K562 (cell line): ENCODE data around the gene AHI1. TPM values are rescaled to one million over a fixed set of nuclear protein-coding genes. Genes with fewer than 3 reads are reported as not detected.
A peak's percentile ranks its signal among the peaks of the same experiment; 100 is the strongest.

Experiments
- ASH1L ChIP-seq: fragments of 450-650 bp; IDR thresholded peaks from 2 replicates; pipeline ENCODE4 v1.6.1; 2018; ENCODE audit warnings: borderline replicate concordance, mild to moderate bottlenecking, low read depth; ENCODE audit not compliant: partially characterized antibody
- CBFA2T2 ChIP-seq: fragments of 450-650 bp; conservative IDR thresholded peaks from 2 replicates; pipeline ENCODE4 v1.6.1; 2017; ENCODE audit warnings: mild to moderate bottlenecking
- CBFA2T3 ChIP-seq: fragments of 450-650 bp; IDR thresholded peaks from 2 replicates; pipeline ENCODE4 v1.6.1; 2017
- CBX3 ChIP-seq, 2 experiments: IDR thresholded peaks; 1 replicate in 1 of 2; 2 replicates in 1 of 2; pipeline ENCODE4 v1.6.1; 2012; ENCODE audit warnings: inconsistent platforms in 2 of 2, low read length in 2 of 2, borderline replicate concordance in 1 of 2, control low read depth in 1 of 2
- CTBP1 ChIP-seq: fragments of 450-650 bp; IDR thresholded peaks from 2 replicates; pipeline ENCODE4 v1.6.1; 2016; ENCODE audit warnings: borderline replicate concordance
- DIDO1 ChIP-seq: fragments of 450-650 bp; IDR thresholded peaks from 2 replicates; pipeline ENCODE4 v1.6.1; 2016; ENCODE audit warnings: low read depth, missing biosample characterization, missing genetic modification characterization
- E2F3 ChIP-seq: fragments of 250-450 bp; sonication (Bioruptor Pico); IDR thresholded peaks from 2 replicates; pipeline ENCODE4 v1.4.0; 2020; ENCODE audit warnings: mild to moderate bottlenecking
- HLTF ChIP-seq: fragments of 450-650 bp; IDR thresholded peaks from 2 replicates; pipeline ENCODE4 v1.6.1; 2016
- MAFK ChIP-seq: IDR thresholded peaks from 2 replicates; pipeline ENCODE4 v1.6.1; 2011; ENCODE audit warnings: low read length, improper control_type of control experiment
- MEF2D ChIP-seq: conservative IDR thresholded peaks from 2 replicates; pipeline ENCODE4 v1.6.1; 2016; ENCODE audit warnings: low read depth, missing genetic modification characterization, missing compliant biosample characterization
- NCOR1 ChIP-seq: fragments of 450-650 bp; IDR thresholded peaks from 2 replicates; pipeline ENCODE4 v1.6.1; 2016; ENCODE audit warnings: mild to moderate bottlenecking, moderate library complexity
- PCBP1 ChIP-seq: fragments of 200-400 bp; formaldehyde crosslinking; IDR thresholded peaks from 2 replicates; pipeline ENCODE4 v1.6.1; 2018; ENCODE audit warnings: mild to moderate bottlenecking, low read depth, low read length; ENCODE audit not compliant: poor library complexity, severe bottlenecking
- RHOXF2B ChIP-seq: fragments of 250-450 bp; sonication (Bioruptor Pico); conservative IDR thresholded peaks from 2 replicates; pipeline ENCODE4 v1.5.1; 2021
- SMARCE1 ChIP-seq: fragments of 450-650 bp; IDR thresholded peaks from 2 replicates; pipeline ENCODE4 v1.7.1; 2016; ENCODE audit warnings: mild to moderate bottlenecking
- SRSF3 ChIP-seq: fragments of 200-400 bp; formaldehyde crosslinking; IDR thresholded peaks from 2 replicates; pipeline ENCODE4 v1.6.1; 2016; ENCODE audit warnings: mild to moderate bottlenecking, low read length, moderate library complexity; ENCODE audit not compliant: insufficient read depth
- STAT5A ChIP-seq: IDR thresholded peaks from 2 replicates; pipeline ENCODE4 v1.6.1; 2012; ENCODE audit warnings: low read length, inconsistent platforms, borderline replicate concordance
- TARDBP ChIP-seq: fragments of 450-650 bp; IDR thresholded peaks from 2 replicates; pipeline ENCODE4 v1.6.1; 2016
- XRCC4 ChIP-seq: IDR thresholded peaks from one replicate; pipeline ENCODE4 v1.6.1; 2011; ENCODE audit not compliant: insufficient read depth, insufficient read length; ENCODE audit errors: extremely low read depth
- ZBED1 ChIP-seq: IDR thresholded peaks from 2 replicates; pipeline ENCODE4 v1.6.1; 2014
- ZNF174 ChIP-seq: fragments of 250-450 bp; sonication (Bioruptor Pico); IDR thresholded peaks from 2 replicates; pipeline ENCODE4 v1.4.0; 2020; ENCODE audit warnings: mild to moderate bottlenecking
- ZNF24 ChIP-seq: fragments of 450-650 bp; IDR thresholded peaks from 2 replicates; pipeline ENCODE4 v1.6.1; 2016
- polyA plus RNA-seq, 8 experiments: library from polyadenylated mRNA; depleted of rRNA in 4 of 8; stranded (reverse) in 5 of 8; unstranded in 3 of 8; fragments of >200 nt; fragmentation: Nextera tagmentation in 2 of 8; fragmentation: Illumina TruSeq in 1 of 8; extraction: Ambion mirVana in 2 of 8; extraction: Trizol in 1 of 8; gene quantifications; 2 replicates each; pipeline versions ENCODE4 v1.2.1 to v1.2.3, GENCODE V29; 2011 to 2014; ENCODE audit warnings: inconsistent platforms in 1 of 8, missing spikeins in 1 of 8
- total RNA-seq, 7 experiments: library from RNA; depleted of rRNA in 6 of 7; stranded (reverse); fragments of >200 nt in 6 of 7; fragmentation: Illumina TruSeq in 2 of 7; extraction: Trizol in 2 of 7; gene quantifications; 2 replicates each; pipeline versions ENCODE4 v1.2.1 to v1.2.3, GENCODE V29; 2011 to 2021; ENCODE audit warnings: low replicate concordance in 1 of 7
- TF ChIP-seq, protein P1 (sequence below): IDR thresholded peaks from 2 replicates; pipeline ENCODE4 v1.6.1; 2012; ENCODE audit warnings: low read depth, low read length, improper control_type of control experiment, borderline replicate concordance
- TF ChIP-seq, protein P2 (sequence below): sonication (generic); formaldehyde crosslinking; IDR thresholded peaks from 2 replicates; pipeline ENCODE4 v1.8.0; 2023; ENCODE audit warnings: mild to moderate bottlenecking, missing genetic modification reagents
- TF ChIP-seq, protein P3 (sequence below): fragments of 250-450 bp; sonication (Bioruptor Pico); IDR thresholded peaks from 2 replicates; pipeline ENCODE4 v1.8.0; 2021; ENCODE audit warnings: mild to moderate bottlenecking, moderate library complexity

The AHI1 gene
- total and polyA plus RNA-seq, 9 of the 15 experiments (the other 6 are each of a cell fraction or from before 2014, with no cell fraction given) = 24.7 to 54.9 (median 32.2) TPM

DNA sequence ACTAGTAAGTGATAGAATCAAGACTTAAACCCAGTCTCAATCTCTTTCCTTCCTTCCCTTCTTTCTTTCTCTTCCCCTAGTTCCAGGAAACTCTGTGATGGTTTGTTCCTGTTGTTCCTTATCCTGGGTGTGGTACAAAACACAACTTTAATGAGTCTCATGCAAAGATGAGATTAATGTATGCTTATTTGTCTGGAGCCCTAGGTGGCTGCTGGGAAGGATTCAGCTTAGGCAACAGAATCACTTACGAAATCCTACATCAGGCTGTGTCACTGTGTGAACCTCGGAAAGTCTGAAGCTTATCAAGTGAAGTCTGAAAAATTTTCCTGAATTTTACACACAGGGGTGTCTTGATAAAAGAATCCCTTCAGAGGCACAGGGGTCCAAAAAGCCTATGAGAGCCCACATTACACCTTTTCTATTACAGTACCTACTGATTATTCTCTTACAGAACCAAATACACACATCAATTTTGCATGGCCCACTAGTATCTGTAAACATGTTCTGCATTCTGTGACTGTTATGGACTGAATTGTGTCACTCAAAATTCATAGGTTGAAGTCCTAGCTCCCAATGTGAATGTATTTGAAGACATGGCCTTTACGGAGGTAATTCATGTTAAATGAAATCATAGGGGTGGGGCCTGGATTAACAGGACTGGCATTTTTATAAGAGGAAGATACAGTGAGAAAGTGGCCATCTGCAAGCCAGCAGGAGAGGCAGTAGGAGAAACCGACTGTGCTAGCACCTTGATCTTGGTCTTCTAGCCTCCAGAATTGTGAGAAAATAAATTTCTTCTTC, 171.7 kb downstream of the AHI1 start (continued):
- TF ChIP-seq STAT5A (peak; percentile 83), ZNF24 (no peak), DIDO1 (tag) (no peak), NCOR1 (peak; percentile 84), XRCC4 (no peak), TARDBP (no peak), SRSF3 (no peak), ZBED1 (no peak), SMARCE1 (peak; percentile 71), MAFK (no peak), ASH1L (no peak), CBFA2T3 (peak; percentile 92), CBX3 (IDR thresholded peaks at IDR 0.05; ENCODE audit: borderline replicate concordance in 1 of 2, low read length in 2 of 2) (peak in 1 of 2 experiments; percentile 70; a peak in 1 of 3 replicates), CBFA2T2 (peak; percentile 81), MEF2D (tag) (no peak), RHOXF2B (CRISPR knock-in tag) (no peak), CTBP1 (no peak; the same call in 1 of the 2 replicates), ZNF174 (CRISPR knock-in tag) (no peak), HLTF (no peak), E2F3 (CRISPR knock-in tag) (no peak), PCBP1 (no peak)
- TF ChIP-seq, protein P1, sequence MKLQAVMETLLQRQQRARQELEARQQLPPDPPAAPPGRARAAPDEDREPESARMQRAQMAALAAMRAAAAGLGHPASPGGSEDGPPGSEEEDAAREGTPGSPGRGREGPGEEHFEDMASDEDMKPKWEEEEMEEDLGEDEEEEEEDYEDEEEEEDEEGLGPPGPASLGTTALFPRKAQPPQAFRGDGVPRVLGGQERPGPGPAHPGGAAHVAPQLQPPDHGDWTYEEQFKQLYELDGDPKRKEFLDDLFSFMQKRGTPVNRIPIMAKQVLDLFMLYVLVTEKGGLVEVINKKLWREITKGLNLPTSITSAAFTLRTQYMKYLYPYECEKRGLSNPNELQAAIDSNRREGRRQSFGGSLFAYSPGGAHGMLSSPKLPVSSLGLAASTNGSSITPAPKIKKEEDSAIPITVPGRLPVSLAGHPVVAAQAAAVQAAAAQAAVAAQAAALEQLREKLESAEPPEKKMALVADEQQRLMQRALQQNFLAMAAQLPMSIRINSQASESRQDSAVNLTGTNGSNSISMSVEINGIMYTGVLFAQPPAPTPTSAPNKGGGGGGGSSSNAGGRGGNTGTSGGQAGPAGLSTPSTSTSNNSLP = peak; percentile 96; the same call in 1 of the 2 replicates
- TF ChIP-seq, protein P2, sequence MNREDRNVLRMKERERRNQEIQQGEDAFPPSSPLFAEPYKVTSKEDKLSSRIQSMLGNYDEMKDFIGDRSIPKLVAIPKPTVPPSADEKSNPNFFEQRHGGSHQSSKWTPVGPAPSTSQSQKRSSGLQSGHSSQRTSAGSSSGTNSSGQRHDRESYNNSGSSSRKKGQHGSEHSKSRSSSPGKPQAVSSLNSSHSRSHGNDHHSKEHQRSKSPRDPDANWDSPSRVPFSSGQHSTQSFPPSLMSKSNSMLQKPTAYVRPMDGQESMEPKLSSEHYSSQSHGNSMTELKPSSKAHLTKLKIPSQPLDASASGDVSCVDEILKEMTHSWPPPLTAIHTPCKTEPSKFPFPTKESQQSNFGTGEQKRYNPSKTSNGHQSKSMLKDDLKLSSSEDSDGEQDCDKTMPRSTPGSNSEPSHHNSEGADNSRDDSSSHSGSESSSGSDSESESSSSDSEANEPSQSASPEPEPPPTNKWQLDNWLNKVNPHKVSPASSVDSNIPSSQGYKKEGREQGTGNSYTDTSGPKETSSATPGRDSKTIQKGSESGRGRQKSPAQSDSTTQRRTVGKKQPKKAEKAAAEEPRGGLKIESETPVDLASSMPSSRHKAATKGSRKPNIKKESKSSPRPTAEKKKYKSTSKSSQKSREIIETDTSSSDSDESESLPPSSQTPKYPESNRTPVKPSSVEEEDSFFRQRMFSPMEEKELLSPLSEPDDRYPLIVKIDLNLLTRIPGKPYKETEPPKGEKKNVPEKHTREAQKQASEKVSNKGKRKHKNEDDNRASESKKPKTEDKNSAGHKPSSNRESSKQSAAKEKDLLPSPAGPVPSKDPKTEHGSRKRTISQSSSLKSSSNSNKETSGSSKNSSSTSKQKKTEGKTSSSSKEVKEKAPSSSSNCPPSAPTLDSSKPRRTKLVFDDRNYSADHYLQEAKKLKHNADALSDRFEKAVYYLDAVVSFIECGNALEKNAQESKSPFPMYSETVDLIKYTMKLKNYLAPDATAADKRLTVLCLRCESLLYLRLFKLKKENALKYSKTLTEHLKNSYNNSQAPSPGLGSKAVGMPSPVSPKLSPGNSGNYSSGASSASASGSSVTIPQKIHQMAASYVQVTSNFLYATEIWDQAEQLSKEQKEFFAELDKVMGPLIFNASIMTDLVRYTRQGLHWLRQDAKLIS (CRISPR knock-in tag) = no peak
- TF ChIP-seq, protein P3, sequence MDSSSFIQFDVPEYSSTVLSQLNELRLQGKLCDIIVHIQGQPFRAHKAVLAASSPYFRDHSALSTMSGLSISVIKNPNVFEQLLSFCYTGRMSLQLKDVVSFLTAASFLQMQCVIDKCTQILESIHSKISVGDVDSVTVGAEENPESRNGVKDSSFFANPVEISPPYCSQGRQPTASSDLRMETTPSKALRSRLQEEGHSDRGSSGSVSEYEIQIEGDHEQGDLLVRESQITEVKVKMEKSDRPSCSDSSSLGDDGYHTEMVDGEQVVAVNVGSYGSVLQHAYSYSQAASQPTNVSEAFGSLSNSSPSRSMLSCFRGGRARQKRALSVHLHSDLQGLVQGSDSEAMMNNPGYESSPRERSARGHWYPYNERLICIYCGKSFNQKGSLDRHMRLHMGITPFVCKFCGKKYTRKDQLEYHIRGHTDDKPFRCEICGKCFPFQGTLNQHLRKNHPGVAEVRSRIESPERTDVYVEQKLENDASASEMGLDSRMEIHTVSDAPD (CRISPR knock-in tag) = no peak
